ENCODE data around the gene BMPR1A.
"Not testable (repeated sequence)": the region's sequence is repeated elsewhere in the genome, so short reads cannot be mapped to it uniquely, and the experiment has no call there.

The BMPR1A gene

DNA sequence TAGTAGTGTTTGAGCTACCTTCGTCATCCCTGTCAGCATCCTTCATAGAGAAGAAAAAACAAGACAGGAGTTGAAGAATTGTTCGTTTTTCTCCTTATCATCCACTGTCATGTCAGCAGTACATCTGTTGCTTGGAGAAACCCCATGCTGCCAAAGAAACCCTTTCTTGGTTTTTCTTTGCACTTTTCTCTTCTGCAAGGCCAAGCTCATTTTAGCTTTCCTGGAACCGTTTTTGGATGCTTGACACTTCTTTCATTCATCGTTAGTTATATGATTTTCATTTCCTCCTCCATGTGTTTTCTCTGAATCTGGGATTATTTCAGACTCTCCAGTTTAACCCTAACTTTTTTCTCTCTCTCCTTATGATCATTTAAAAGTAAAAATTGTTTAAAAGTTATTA is 142.1 kb downstream of the BMPR1A start:
- DNase-seq, result no peak

DNA sequence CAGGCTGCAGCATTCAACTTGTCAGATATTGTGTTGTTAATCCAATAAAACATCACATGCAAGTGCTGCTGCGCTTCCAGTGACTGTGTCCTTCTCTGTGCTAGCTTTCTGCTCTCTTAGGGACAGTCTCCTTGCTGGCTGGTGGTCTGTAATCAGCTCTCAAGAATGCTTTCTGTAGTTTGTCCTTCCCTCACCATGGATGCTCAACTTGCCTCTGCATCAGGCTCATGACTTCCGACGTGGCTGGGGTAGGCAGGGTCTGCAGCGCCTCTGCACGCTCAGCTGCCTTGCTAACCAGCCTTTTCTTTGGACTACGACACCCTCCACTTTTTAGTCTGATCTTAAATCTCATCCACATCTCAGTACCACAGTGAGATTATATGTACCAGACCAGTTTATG is 142.7 kb downstream of the BMPR1A start:
- no peak for DNase-seq

DNA sequence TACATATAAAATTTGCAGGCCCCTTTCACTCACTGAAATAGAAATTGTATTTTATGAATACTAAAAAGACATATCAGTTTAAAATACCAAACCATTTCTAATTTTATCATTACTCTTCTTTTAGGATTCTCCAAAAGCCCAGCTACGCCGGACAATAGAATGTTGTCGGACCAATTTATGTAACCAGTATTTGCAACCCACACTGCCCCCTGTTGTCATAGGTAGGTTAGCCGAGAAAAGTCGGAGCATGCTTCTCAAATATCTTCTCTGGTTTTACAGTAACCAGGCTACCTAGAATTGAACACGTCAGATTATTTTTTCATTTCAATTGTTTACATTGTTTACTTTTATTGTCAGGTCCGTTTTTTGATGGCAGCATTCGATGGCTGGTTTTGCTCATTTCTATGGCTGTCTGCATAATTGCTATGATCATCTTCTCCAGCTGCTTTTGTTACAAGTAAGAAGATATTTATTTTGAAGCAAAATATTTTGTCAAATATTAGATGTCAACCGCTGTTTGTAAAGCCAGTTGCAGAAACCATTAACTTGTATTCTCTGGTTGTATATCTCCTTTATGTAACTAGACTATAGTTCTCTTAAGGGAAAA is 143.4 kb downstream of the BMPR1A start:
- no peak for DNase-seq

DNA sequence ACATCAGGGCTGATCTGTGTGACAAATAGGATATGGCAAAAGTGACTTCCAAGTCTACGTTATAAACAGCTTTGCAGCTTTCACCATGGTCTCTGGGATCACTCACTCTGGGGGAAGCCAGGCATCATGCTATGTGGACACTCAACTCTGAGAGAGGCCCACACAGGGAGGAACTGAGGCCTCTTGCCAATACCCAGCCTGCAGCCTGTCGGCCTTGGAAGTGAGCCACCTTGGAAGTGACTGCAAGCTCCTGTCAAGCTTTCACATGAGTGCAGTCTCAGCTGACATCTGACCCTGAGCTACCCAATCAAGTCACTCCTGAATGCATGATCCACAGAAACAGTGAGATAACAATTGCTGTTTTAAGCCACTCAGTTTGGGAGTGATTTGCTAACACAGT is 144.5 kb downstream of the BMPR1A start:
- DNase-seq, result no peak

- DNase-seq, result no peak
Observed at GRCh38 chr10:86904600-86904999, 148.2 kb downstream of the BMPR1A start.

- no peak for DNase-seq
Observed at GRCh38 chr10:86905429-86905828, 149.0 kb downstream of the BMPR1A start.

GRCh38 chr10:86914734-86915133 is 158.3 kb downstream of the BMPR1A start:
- no peak for DNase-seq

DNA sequence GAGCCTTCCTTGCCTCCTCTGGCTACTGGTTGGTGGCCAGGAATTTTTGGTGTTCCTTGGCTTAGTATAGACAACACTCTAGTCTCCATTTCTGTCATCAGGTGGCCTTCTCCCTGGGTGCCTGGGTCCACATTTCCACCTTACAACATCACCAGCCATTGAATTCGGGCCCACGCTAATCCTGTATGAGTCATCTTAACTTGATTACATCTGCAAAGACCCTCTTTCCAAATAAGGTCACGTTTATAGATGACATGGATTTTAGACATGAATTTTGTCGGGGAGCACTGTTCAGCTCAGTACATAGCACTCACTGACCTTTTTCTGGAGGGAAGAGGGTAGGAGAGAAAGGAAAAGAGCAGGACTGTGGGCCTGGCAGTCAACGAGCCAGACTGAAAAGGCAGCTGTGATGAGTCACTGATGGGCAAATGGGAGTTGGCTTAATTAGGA is 161.6 kb downstream of the BMPR1A start:
- DNase-seq, result no peak

DNA sequence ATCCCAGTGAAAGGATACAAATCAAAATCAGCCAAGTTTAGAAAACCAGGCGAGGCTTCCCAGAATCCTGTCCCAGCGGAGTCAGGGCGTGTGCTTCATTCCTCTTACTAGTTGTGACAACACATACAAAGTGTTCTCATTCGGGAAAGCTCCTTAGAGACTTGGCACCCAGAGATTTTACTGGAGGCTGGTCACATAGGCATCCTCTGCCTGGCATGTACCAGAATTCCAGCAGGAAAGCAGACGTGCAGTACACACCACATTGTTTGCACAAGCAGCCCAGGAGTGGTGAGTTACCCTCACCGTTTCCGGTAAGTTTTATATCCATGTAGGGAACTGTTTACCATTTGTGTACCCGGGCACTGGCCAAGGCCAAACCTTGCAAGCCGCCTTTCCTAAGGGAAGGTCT is 166.1 kb downstream of the BMPR1A start:
- DNase-seq, result no peak

DNA sequence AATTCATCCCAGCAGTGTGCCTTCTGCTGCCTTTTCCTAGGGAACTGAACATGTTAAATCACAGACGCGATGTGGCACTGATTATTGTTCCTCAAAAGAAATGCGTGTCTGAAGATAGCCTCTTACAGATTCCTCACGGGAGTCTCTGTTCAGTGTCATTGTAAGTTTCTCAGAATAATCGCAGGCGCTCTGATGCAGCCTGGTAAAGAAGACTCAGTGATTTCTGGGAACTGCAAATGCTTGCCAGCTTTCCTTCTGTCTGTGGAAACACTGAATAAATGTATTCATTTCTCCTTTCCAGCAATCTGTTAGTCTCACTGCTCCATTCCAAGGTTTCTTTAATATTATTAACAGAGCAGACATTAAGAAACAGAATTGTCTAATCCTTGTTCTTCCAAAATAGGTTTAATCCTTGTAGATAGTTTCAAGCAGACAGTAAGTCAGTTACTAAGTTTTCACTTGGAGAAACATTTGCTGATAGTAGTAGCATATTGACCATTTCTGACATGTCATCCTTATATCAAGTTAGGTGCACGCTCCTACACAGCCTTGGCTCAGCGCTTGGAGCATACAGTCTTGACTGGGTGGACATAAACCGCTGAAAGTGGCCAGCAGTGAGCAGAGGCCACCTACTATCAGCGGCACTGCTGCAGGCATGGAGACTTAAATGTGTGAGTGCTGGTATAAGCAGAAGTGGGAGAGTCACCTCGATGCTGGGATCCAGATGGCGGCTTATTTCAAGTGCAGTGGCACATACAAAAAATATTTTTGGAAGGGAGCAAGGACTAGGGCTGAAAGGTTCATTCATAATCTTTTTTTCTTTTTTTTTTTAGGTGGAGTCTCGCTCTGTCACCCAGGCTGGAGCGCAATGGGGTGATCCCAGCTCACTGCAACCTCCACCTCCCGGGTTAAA is 173.3 kb downstream of the BMPR1A start:
- DNase-seq, result no peak

DNA sequence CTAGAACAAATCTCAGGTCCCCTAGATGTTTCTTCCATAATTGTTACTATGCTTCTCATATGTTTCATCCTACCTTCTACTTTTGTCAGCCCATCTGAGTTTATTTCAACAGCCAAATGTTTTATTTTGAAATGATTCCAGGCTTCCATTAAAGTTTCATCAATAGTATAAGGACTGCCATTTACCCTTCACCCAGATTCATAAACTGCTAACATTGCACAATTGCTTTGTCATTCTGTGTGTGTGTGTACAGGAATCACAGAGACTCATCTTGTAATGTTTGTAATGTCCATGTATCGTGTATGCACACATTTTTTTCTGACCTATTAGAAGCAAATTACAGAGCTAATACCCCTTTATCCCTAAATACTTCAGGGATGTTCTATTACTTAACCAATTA is 175.5 kb downstream of the BMPR1A start:
- no peak for DNase-seq

GRCh38 chr10:86932674-86933073 is 176.3 kb downstream of the BMPR1A start:
- DNase-seq, result no peak

DNA sequence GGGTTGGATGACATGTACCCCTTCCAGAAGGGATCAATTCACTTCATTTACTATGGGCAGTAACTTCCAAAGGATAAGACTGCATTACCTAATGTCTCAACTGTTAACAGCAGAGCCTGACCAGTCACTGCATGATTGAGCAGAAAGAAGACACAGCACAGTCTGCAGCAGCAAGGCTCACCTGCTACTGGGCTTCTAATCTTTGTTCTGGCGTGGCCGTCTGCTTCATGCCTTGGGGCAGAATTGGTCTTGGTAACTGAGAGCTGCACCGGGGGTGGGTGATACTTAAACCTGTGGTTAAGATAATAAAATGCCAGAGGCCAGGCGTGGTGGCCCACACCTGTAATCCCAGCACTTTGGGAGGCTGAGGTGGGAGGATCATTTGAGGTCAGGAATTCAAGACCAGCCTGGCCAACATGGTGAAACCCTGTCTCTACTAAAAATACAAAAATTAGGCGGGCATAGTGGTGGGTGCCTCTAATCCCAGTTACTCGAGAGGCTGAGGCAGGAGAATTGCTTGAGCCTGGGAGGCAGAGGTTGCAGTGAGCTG is 177.8 kb downstream of the BMPR1A start:
- not testable (repeated sequence) for DNase-seq

- DNase-seq, result no peak
Observed at GRCh38 chr10:86936661-86937501, 180.5 kb downstream of the BMPR1A start.

- DNase-seq, result no peak
Observed at GRCh38 chr10:86937502-86938154, 181.2 kb downstream of the BMPR1A start.

- DNase-seq, result no peak
Observed at GRCh38 chr10:86938260-86938659, 181.8 kb downstream of the BMPR1A start.

DNA sequence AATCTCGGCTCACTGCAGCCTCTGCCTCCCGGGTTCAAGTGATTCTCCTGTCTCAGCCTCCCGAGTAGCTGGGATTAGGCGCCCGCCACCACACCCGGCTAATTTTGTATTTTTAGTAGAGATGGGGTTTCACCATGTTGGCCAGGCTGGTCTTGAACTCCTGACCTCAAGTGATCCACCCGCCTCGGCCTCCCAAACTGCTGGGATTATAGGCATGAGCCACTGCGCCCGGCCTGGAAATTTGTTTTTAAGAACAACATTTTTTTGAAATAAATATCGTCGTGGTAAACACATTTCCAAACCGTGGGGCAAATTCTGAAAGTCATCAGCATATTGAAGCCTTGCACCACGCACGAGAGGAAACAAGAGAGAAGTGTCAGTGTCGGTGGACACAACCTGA is 183.7 kb downstream of the BMPR1A start:
- not testable (repeated sequence) for DNase-seq

- DNase-seq, result no peak
Observed at GRCh38 chr10:86940677-86941076, 184.3 kb downstream of the BMPR1A start.

GRCh38 chr10:86941426-86941825 is 185.0 kb downstream of the BMPR1A start:
- no peak for DNase-seq

- no peak for DNase-seq
Observed at GRCh38 chr10:86941991-86942421, 185.6 kb downstream of the BMPR1A start.

DNA sequence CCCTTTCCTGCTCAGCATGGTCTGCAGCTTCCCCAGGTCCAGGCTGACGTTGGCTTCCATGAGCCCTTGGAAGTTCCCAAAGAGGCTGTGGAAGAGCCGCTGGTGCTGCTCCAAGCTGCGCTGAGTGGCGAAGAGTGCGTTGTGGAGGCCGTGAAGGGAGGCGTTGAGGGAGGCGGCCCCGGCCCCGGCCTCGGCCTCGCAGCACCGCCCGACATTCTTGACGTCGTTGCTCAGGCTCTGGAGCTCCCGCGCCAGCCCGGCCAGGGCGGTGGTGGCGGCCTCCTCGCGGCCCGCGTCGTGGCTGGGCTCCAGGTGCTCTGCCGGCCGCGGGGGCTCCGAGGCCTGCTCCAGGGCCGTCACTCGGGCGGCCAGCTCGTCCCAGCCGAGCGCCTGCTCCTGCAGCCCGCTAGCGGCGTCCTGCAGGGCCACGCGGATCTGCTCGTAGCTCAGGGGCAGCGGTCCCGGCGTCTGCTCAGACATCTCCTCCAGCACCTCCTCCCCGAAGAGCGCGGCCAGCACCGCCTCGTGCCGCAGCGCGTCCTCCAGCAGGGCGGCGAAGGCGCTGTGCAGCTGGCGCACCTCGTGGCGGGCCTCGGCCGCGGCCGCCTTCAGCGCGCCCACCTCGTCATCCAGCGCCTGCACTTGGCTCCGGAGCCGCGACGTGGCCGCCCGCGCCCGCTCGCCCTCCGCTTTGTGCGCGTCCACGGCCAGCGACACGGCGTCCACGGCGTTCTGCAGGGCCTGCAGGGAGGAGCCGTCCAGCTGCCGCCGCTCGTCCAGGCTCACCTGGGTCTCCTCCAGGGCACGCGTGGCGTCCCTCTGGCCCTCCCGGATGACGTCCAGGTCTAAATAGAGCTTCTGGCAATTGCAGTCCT is 186.3 kb downstream of the BMPR1A start:
- no peak for DNase-seq
